HepG2 (cell line): Measurements from ENCODE around the gene ZNF526. TPM values are rescaled to one million over a fixed set of nuclear protein-coding genes. Genes with fewer than 3 reads are reported as not detected.

Experiments used
- CC2D1A ChIP-seq: sonication (generic); formaldehyde crosslinking; IDR thresholded peaks from 2 replicates; pipeline ENCODE4 v1.8.1; 2023; ENCODE audit warnings: mild to moderate bottlenecking, missing genetic modification reagents
- CREBL2 ChIP-seq: sonication (generic); formaldehyde crosslinking; IDR thresholded peaks from 2 replicates; pipeline ENCODE4 v1.8.1; 2023; ENCODE audit warnings: missing genetic modification reagents, mild to moderate bottlenecking, borderline replicate concordance
- FOXO1 ChIP-seq: sonication (generic); formaldehyde crosslinking; IDR thresholded peaks from 2 replicates; pipeline ENCODE4 v1.4.0; 2020; ENCODE audit warnings: missing genetic modification reagents
- HNRNPUL1 ChIP-seq: fragments of 200-400 bp; formaldehyde crosslinking; IDR thresholded peaks from 2 replicates; pipeline ENCODE4 v1.6.1; 2017; ENCODE audit warnings: low read depth, mild to moderate bottlenecking, low read length, moderate library complexity
- KLF11 ChIP-seq: IDR thresholded peaks from 2 replicates; pipeline ENCODE4 v1.6.1; 2016; ENCODE audit warnings: missing compliant biosample characterization
- LBX2 ChIP-seq: sonication (generic); formaldehyde crosslinking; IDR thresholded peaks from 2 replicates; pipeline ENCODE4 v1.5.0; 2020; ENCODE audit warnings: missing genetic modification reagents, mild to moderate bottlenecking, borderline replicate concordance
- MLXIP ChIP-seq: sonication (generic); formaldehyde crosslinking; IDR thresholded peaks from 2 replicates; pipeline ENCODE4 v1.9.0; 2021; ENCODE audit warnings: missing genetic modification reagents, borderline replicate concordance
- MTERF4 ChIP-seq: sonication (generic); formaldehyde crosslinking; IDR thresholded peaks from 2 replicates; pipeline ENCODE4 v1.8.0; 2023; ENCODE audit warnings: mild to moderate bottlenecking, missing genetic modification reagents
- NFYC ChIP-seq: IDR thresholded peaks from 2 replicates; pipeline ENCODE4 v1.6.1; 2016; ENCODE audit warnings: missing genetic modification reagents, missing compliant biosample characterization
- NKX3-1 ChIP-seq: sonication (generic); formaldehyde crosslinking; IDR thresholded peaks from 2 replicates; pipeline ENCODE4 v1.5.0; 2020; ENCODE audit warnings: missing genetic modification reagents
- NPAS2 ChIP-seq: sonication (generic); formaldehyde crosslinking; IDR thresholded peaks from 2 replicates; pipeline ENCODE4 v1.8.0; 2022; ENCODE audit warnings: mild to moderate bottlenecking, missing genetic modification reagents, borderline replicate concordance
- PHF20 ChIP-seq: sonication (generic); formaldehyde crosslinking; IDR thresholded peaks from 2 replicates; pipeline ENCODE4 v1.5.0; 2020; ENCODE audit warnings: mild to moderate bottlenecking, missing genetic modification reagents
- SCMH1 ChIP-seq: sonication (generic); formaldehyde crosslinking; IDR thresholded peaks from 2 replicates; pipeline ENCODE4 v1.9.0; 2021; ENCODE audit warnings: missing genetic modification reagents, mild to moderate bottlenecking, borderline replicate concordance
- THAP8 ChIP-seq: sonication (generic); formaldehyde crosslinking; IDR thresholded peaks from 2 replicates; pipeline ENCODE4 v1.5.1; 2020; ENCODE audit warnings: missing genetic modification reagents, mild to moderate bottlenecking, borderline replicate concordance
- TOPORS ChIP-seq: sonication (generic); formaldehyde crosslinking; IDR thresholded peaks from 2 replicates; pipeline ENCODE4 v1.8.0; 2023; ENCODE audit warnings: mild to moderate bottlenecking, missing genetic modification reagents
- ZNF138 ChIP-seq: sonication (generic); formaldehyde crosslinking; IDR thresholded peaks from 2 replicates; pipeline ENCODE4 v1.5.0; 2020; ENCODE audit warnings: mild to moderate bottlenecking, low read depth, missing genetic modification reagents
- ZNF33B ChIP-seq: sonication (generic); formaldehyde crosslinking; IDR thresholded peaks from 2 replicates; pipeline ENCODE4 v1.5.1; 2020; ENCODE audit warnings: mild to moderate bottlenecking, missing genetic modification reagents
- polyA plus RNA-seq, 8 experiments: library from polyadenylated mRNA; depleted of rRNA in 3 of 8; stranded (reverse) in 7 of 8; unstranded in 1 of 8; fragments of >200 nt; fragmentation: Illumina TruSeq in 4 of 8; extraction: Trizol in 4 of 8; gene quantifications; 2 replicates each; pipeline versions ENCODE4 v1.2.1 to v1.2.3, GENCODE V29; 2011 to 2016; ENCODE audit warnings: low read depth in 4 of 8, missing spikeins in 1 of 8, mixed read lengths in 1 of 8; ENCODE audit not compliant: insufficient read depth in 1 of 8
- total RNA-seq, 5 experiments: library from RNA; depleted of rRNA; stranded (reverse); fragments of >200 nt; fragmentation: Illumina TruSeq; extraction: Trizol; gene quantifications; 2 replicates each; pipeline ENCODE4 v1.2.3, GENCODE V29; 2016; ENCODE audit warnings: low read depth in 1 of 5

Gene ZNF526
- total and polyA plus RNA-seq, 2 of the 13 experiments (the other 11 are each of a cell fraction or from before 2014, with no cell fraction given): 3.3 to 8.4 TPM

GRCh38 chr19:42254089-42254849 is 34.2 kb downstream of the ZNF526 start (continued):
- no peak for TF ChIP-seq MTERF4
- TF ChIP-seq CREBL2 (CRISPR knock-in tag): no peak
- TF ChIP-seq SCMH1: no peak
- no peak for TF ChIP-seq HNRNPUL1
- no peak for TF ChIP-seq NKX3-1
- no peak for TF ChIP-seq TOPORS (CRISPR knock-in tag)
- no peak for TF ChIP-seq ZNF33B (CRISPR knock-in tag)
- peak; percentile 22; the same call in 1 of the 2 replicates for TF ChIP-seq NFYC (CRISPR knock-in tag)
- TF ChIP-seq PHF20 (CRISPR knock-in tag): peak; percentile 45; the same call in 1 of the 2 replicates
- 0 out of 2 replicates have a peak, but pooled peaks have one; percentile 15 for TF ChIP-seq THAP8 (CRISPR knock-in tag)
- no peak for TF ChIP-seq LBX2 (CRISPR knock-in tag)
- no peak for TF ChIP-seq NPAS2
- TF ChIP-seq KLF11: no peak
- peak; percentile 22 for TF ChIP-seq FOXO1 (CRISPR knock-in tag)
- TF ChIP-seq ZNF138 (CRISPR knock-in tag): no peak
- TF ChIP-seq CC2D1A (CRISPR knock-in tag): no peak
- TF ChIP-seq MLXIP (CRISPR knock-in tag): no peak
- TF ChIP-seq, all 625 proteins: peak for 132
